Measurements from ENCODE around the gene PTPN4. TPM values are rescaled to one million over a fixed set of nuclear protein-coding genes. Genes with fewer than 3 reads are reported as not detected.

PTPN4 gene
- total and polyA plus RNA-seq, 2 of the 13 experiments (the other 11 are each of a cell fraction or from before 2014, with no cell fraction given): 20.3 to 34.6 TPM

- peak; percentile 65; the same call in 1 of the 2 replicates for TF ChIP-seq IKZF5 (CRISPR knock-in tag; IDR thresholded peaks at IDR 0.05)
- TF ChIP-seq GABPB1 (CRISPR knock-in tag; IDR thresholded peaks at IDR 0.05): no peak
- TF ChIP-seq ZFP41 (CRISPR knock-in tag; IDR thresholded peaks at IDR 0.05; ENCODE audit: borderline replicate concordance): no peak
- TF ChIP-seq CENPT (CRISPR knock-in tag; IDR thresholded peaks at IDR 0.05; ENCODE audit: low read depth): no peak
- no peak for TF ChIP-seq CC2D1A (CRISPR knock-in tag; IDR thresholded peaks at IDR 0.05)
- no peak for TF ChIP-seq FOXA1 (IDR thresholded peaks at IDR 0.05)
- peak; percentile 62 for TF ChIP-seq FOXA1 (CRISPR knock-in tag; IDR thresholded peaks at IDR 0.05)
- no peak for TF ChIP-seq ZNF432 (CRISPR knock-in tag; IDR thresholded peaks at IDR 0.05; ENCODE audit: borderline replicate concordance)
- TF ChIP-seq HIC2 (CRISPR knock-in tag; IDR thresholded peaks at IDR 0.05; ENCODE audit: low read depth): 0 out of 2 replicates have a peak, but pooled peaks have one; percentile 20
- no peak for TF ChIP-seq ZNF510 (CRISPR knock-in tag; IDR thresholded peaks at IDR 0.05; ENCODE audit: low read depth)
- TF ChIP-seq SAFB2 (CRISPR knock-in tag; IDR thresholded peaks at IDR 0.05; ENCODE audit: borderline replicate concordance, low read depth): no peak
- no peak for TF ChIP-seq LBX2 (CRISPR knock-in tag; IDR thresholded peaks at IDR 0.05; ENCODE audit: borderline replicate concordance)
- TF ChIP-seq SIX4 (CRISPR knock-in tag; IDR thresholded peaks at IDR 0.05): no peak
- TF ChIP-seq ATM (IDR thresholded peaks at IDR 0.05; ENCODE audit: borderline replicate concordance): no peak
- no peak for TF ChIP-seq TP53 (CRISPR knock-in tag; conservative IDR thresholded peaks at IDR 0.05)
- TF ChIP-seq ZNF816 (CRISPR knock-in tag; IDR thresholded peaks at IDR 0.05; ENCODE audit: borderline replicate concordance): no peak
- no peak for TF ChIP-seq ZBTB7B (CRISPR knock-in tag; IDR thresholded peaks at IDR 0.05)
- TF ChIP-seq FOXO4 (CRISPR knock-in tag; conservative IDR thresholded peaks at IDR 0.05): no peak
- TF ChIP-seq ZMAT5 (CRISPR knock-in tag; IDR thresholded peaks at IDR 0.05; ENCODE audit: borderline replicate concordance, low read depth): no peak
- no peak for TF ChIP-seq HIVEP1 (CRISPR knock-in tag; IDR thresholded peaks at IDR 0.05)
- TF ChIP-seq ZBTB37 (CRISPR knock-in tag; IDR thresholded peaks at IDR 0.05): 0 out of 2 replicates have a peak, but pooled peaks have one; percentile 39
- no peak for TF ChIP-seq CENPBD1 (CRISPR knock-in tag; IDR thresholded peaks at IDR 0.05; ENCODE audit: borderline replicate concordance, low read depth)
- no peak for TF ChIP-seq ZC3H13 (CRISPR knock-in tag; IDR thresholded peaks at IDR 0.05)
- TF ChIP-seq ZNF841 (CRISPR knock-in tag; IDR thresholded peaks at IDR 0.05; ENCODE audit: borderline replicate concordance): no peak
These were observed 15.3 kb upstream of the PTPN4 start (continued) for GRCh38 chr2:119744335-119744939.

Data from HepG2 (cell line).